Panc1 (cell line): Measurements from ENCODE around the gene DUSP16. TPM values are rescaled to one million over a fixed set of nuclear protein-coding genes. Genes with fewer than 3 reads are reported as not detected.

Source experiments
- ATAC-seq: fragments of 200-7000 bp; cut with Tn5 transposase; 2 replicates; pipeline ENCODE4 v1.9.1; 2020; ENCODE audit warnings: mild to moderate bottlenecking, moderate library complexity
- BruUV-seq: library from RNA; stranded (reverse); fragments of 400-500 nt; replicated peaks from 2 replicates; lab custom pipeline; 2021; lab: Mats Ljungman, UMichigan
- CTCF ChIA-PET: fragments of 300-600 bp; sonication (Branson Sonifier 250); formaldehyde crosslinking; loops from one replicate; lab custom pipeline; 2022; ENCODE audit warnings: antibody characterized with exemption; lab: Charles Lee
- POLR2A ChIA-PET: fragments of 300-600 bp; sonication (Branson Sonifier 250); formaldehyde crosslinking; loops from one replicate; lab custom pipeline; 2022; ENCODE audit warnings: antibody characterized with exemption; lab: Charles Lee
- DNase-seq: peaks from one replicate; pipeline ENCODE4 v3.0.0-alpha.2; 2010; ENCODE audit warnings: low read depth, low spot score
- H3K27ac ChIP-seq: 2 replicates; pipeline ENCODE4 v1.5.1; 2011; ENCODE audit warnings: mild to moderate bottlenecking, low read length, inconsistent platforms
- H3K27me3 ChIP-seq: fragments of 200-500 bp; sonication (Bioruptor generic); 2 replicates; pipeline ENCODE4 v1.6.0; 2014; ENCODE audit warnings: low read length, inconsistent platforms; ENCODE audit not compliant: control insufficient read depth, insufficient read depth
- H3K36me3 ChIP-seq: fragments of 200-500 bp; sonication (Bioruptor generic); 2 replicates; pipeline ENCODE4 v1.5.1; 2014; ENCODE audit warnings: inconsistent platforms, mild to moderate bottlenecking, low read length, moderate library complexity; ENCODE audit not compliant: control insufficient read depth, insufficient read depth
- H3K4me1 ChIP-seq: 2 replicates; pipeline ENCODE4 v1.5.1; 2011; ENCODE audit warnings: inconsistent platforms, mild to moderate bottlenecking, low read length, moderate library complexity; ENCODE audit not compliant: control insufficient read depth, insufficient read depth
- H3K4me3 ChIP-seq, 2 experiments: 2 replicates each; pipeline ENCODE4 v1.5.1; 2011 to 2012; ENCODE audit warnings: low read depth in 2 of 2, low read length in 2 of 2, mild to moderate bottlenecking in 2 of 2, inconsistent platforms in 1 of 2, moderate library complexity in 1 of 2
- H3K9me3 ChIP-seq: fragments of 200-500 bp; sonication (Bioruptor generic); 2 replicates; pipeline ENCODE4 v1.5.1; 2014; ENCODE audit warnings: low read depth, mild to moderate bottlenecking, inconsistent platforms, low read length, moderate library complexity; ENCODE audit not compliant: control insufficient read depth, insufficient read depth
- POLR2AphosphoS5 ChIP-seq: IDR thresholded peaks from 2 replicates; pipeline ENCODE4 v1.6.1; 2012; ENCODE audit warnings: mild to moderate bottlenecking, low read depth, low read length, moderate library complexity
- REST ChIP-seq, 2 experiments: IDR thresholded peaks; 2 replicates each; pipeline ENCODE4 v1.6.1; 2011 to 2012; ENCODE audit warnings: low read depth in 2 of 2, control low read depth in 1 of 2, low read length in 1 of 2, mild to moderate bottlenecking in 1 of 2, moderate library complexity in 1 of 2; ENCODE audit not compliant: insufficient read depth in 1 of 2
- SIN3A ChIP-seq: IDR thresholded peaks from 2 replicates; pipeline ENCODE4 v1.6.1; 2012; ENCODE audit warnings: low read depth, mild to moderate bottlenecking, low read length, moderate library complexity, borderline replicate concordance; ENCODE audit not compliant: insufficient read depth
- TCF7L2 ChIP-seq: IDR thresholded peaks from 2 replicates; pipeline ENCODE4 v1.6.1; 2011; ENCODE audit warnings: mild to moderate bottlenecking, low read depth, low read length, inconsistent platforms
- in situ Hi-C: cut with HindIII; loops from 2 replicates; pipeline ENCODE4 v1.10.0; 2016; ENCODE audit warnings: low sequenced_read_pairs, low pct_unique_long_range_greater_than_20kb
- intact Hi-C: fragments of 100-400 bp; cut with micrococcal nuclease; formaldehyde crosslinking; loops from one replicate; pipeline ENCODE4 v1.10.0; 2022; ENCODE audit not compliant: unreplicated experiment
- total RNA-seq: library from RNA; stranded (reverse); gene quantifications from one replicate; pipeline ENCODE4 v1.2.1, GENCODE V29; 2021; ENCODE audit not compliant: unreplicated experiment
- TF ChIP-seq, protein P1 (sequence below): fragments of 450-650 bp; IDR thresholded peaks from 2 replicates; pipeline ENCODE4 v1.5.1; 2017; ENCODE audit warnings: mild to moderate bottlenecking

The DUSP16 gene
- total RNA-seq, 1 experiment from 2014 or later = 12.9 TPM

DNA sequence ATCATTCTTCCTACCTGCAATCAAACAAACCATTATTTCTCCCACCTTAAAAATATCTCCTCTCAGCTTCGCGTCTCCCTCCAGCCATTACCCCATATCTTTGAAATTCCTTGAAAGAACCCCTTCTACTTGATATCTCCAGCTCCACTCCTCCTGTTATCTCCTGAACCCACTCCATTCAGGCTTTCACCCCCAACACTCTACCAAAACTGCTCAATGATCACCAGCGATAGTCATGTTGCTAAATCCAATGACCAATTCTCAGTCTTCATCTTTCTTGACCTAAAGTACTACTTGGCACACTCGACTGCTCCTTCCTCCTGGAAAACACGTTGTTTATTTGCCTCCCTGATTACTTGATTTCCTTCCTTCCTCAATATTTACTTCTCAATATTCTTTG lies 70.1 kb downstream of the DUSP16 start:
- ChIA-PET POLR2A (no interaction called here), CTCF (no interaction called here)
- in situ Hi-C loops = no loop called here
- BruUV-seq = no TSS peak
- Histone ChIP-seq H3K36me3 (no peaks in the 10 kb centered on the region), H3K4me1 (no peaks in the 10 kb centered on the region), H3K4me3 (no peak overlapping the region), H3K9me3 (no peaks in the 10 kb centered on the region), H3K27ac (no peak overlapping the region), H3K27me3 (no peaks in the 10 kb centered on the region)
- DNase-seq (no peak), ATAC-seq (no peak)
- intact Hi-C loops = no loop called here
- no peak for TF ChIP-seq REST (IDR thresholded peaks at IDR 0.05; ENCODE audit: insufficient read depth in 1 of 2, low read depth in 2 of 2, low read length in 1 of 2)
- TF ChIP-seq, protein P1, sequence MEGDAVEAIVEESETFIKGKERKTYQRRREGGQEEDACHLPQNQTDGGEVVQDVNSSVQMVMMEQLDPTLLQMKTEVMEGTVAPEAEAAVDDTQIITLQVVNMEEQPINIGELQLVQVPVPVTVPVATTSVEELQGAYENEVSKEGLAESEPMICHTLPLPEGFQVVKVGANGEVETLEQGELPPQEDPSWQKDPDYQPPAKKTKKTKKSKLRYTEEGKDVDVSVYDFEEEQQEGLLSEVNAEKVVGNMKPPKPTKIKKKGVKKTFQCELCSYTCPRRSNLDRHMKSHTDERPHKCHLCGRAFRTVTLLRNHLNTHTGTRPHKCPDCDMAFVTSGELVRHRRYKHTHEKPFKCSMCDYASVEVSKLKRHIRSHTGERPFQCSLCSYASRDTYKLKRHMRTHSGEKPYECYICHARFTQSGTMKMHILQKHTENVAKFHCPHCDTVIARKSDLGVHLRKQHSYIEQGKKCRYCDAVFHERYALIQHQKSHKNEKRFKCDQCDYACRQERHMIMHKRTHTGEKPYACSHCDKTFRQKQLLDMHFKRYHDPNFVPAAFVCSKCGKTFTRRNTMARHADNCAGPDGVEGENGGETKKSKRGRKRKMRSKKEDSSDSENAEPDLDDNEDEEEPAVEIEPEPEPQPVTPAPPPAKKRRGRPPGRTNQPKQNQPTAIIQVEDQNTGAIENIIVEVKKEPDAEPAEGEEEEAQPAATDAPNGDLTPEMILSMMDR = no peak
- TF ChIP-seq SIN3A = no peak
- no peak for TF ChIP-seq POLR2AphosphoS5
- no peak for TF ChIP-seq TCF7L2

GRCh38 chr12:12491606-12492005 lies 71.1 kb downstream of the DUSP16 start:
- TF ChIP-seq SIN3A (no peak), REST (IDR thresholded peaks at IDR 0.05; ENCODE audit: insufficient read depth in 1 of 2, low read depth in 2 of 2, low read length in 1 of 2) (no peak), POLR2AphosphoS5 (no peak), TCF7L2 (no peak)
- TF ChIP-seq, protein P1 = no peak
- Histone ChIP-seq H3K27me3 (no peaks in the 10 kb centered on the region), H3K36me3 (no peaks in the 10 kb centered on the region), H3K9me3 (no peaks in the 10 kb centered on the region), H3K4me3 (no peak overlapping the region), H3K27ac (no peak overlapping the region), H3K4me1 (no peaks in the 10 kb centered on the region)
- in situ Hi-C loops (no loop called here), intact Hi-C loops (no loop called here)
- ChIA-PET CTCF (no interaction called here), POLR2A (no interaction called here)
- ATAC-seq (no peak), DNase-seq (no peak)
- no TSS peak for BruUV-seq
